ACC112 (cell line): ENCODE results near the gene SMYD2.

ENCODE experiments used
- H2AFZ ChIP-seq: fragments of 200-600 bp; sonication (generic); one replicate; pipeline ENCODE4 v1.6.0; 2017; ENCODE audit warnings: antibody characterized with exemption, low read length; ENCODE audit not compliant: unreplicated experiment
- H3K27ac ChIP-seq: fragments of 200-600 bp; sonication (generic); 2 replicates; pipeline ENCODE4 v1.5.1; 2014; ENCODE audit warnings: low read depth, mild to moderate bottlenecking, antibody characterized with exemption, low read length, moderate library complexity
- H3K27me3 ChIP-seq: fragments of 200-600 bp; sonication (generic); 2 replicates; pipeline ENCODE4 v1.6.1; 2014; ENCODE audit warnings: mild to moderate bottlenecking, antibody characterized with exemption, low read length, moderate library complexity, mixed read lengths; ENCODE audit not compliant: insufficient read depth
- H3K36me3 ChIP-seq: fragments of 200-600 bp; sonication (generic); 2 replicates; pipeline ENCODE4 v1.6.1; 2016; ENCODE audit warnings: mild to moderate bottlenecking, antibody characterized with exemption, low read length, moderate library complexity, mixed read lengths; ENCODE audit not compliant: insufficient read depth
- H3K4me1 ChIP-seq: fragments of 200-600 bp; sonication (generic); one replicate; pipeline ENCODE4 v1.6.1; 2016; ENCODE audit warnings: low read length, mixed read lengths; ENCODE audit not compliant: insufficient read depth, unreplicated experiment, control insufficient read depth
- H3K4me3 ChIP-seq: fragments of 200-600 bp; sonication (generic); 2 replicates; pipeline ENCODE4 v1.5.1; 2014; ENCODE audit warnings: mild to moderate bottlenecking, low read depth, low read length
- H3K79me2 ChIP-seq: fragments of 200-600 bp; sonication (generic); one replicate; pipeline ENCODE4 v1.6.0; 2016; ENCODE audit warnings: low read length; ENCODE audit not compliant: control insufficient read depth, unreplicated experiment, insufficient read depth

The SMYD2 gene

DNA sequence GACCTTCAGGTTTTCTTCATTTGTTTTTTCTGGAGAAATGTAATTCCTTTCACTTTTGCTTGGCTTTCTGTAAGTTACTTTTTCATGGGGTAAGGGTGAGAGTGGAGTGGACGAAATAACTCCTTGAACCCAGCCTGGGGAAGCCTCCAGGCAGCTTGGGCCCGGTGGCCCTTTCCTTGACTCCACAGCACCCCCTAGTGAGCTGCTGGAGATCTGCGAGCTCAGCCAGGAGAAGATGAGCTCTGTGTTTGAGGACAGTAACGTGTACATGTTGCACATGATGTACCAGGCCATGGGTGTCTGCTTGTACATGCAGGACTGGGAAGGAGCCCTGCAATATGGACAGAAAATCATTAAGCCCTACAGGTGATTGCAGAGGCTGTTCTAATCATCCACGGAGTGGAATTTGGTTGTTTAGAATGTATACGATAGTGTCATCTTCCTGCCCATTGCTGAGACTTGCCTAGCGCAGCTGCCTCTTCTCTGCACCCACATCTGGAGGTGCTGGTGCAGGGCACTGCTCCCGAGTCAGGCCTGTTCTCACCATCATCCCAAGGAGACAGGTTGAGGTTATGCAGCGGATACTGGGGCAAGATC is 51.0 kb downstream of the SMYD2 start:
- no peaks in the 10 kb centered on the region for H3K36me3 ChIP-seq
- H3K79me2 ChIP-seq = no peaks in the 10 kb centered on the region

DNA sequence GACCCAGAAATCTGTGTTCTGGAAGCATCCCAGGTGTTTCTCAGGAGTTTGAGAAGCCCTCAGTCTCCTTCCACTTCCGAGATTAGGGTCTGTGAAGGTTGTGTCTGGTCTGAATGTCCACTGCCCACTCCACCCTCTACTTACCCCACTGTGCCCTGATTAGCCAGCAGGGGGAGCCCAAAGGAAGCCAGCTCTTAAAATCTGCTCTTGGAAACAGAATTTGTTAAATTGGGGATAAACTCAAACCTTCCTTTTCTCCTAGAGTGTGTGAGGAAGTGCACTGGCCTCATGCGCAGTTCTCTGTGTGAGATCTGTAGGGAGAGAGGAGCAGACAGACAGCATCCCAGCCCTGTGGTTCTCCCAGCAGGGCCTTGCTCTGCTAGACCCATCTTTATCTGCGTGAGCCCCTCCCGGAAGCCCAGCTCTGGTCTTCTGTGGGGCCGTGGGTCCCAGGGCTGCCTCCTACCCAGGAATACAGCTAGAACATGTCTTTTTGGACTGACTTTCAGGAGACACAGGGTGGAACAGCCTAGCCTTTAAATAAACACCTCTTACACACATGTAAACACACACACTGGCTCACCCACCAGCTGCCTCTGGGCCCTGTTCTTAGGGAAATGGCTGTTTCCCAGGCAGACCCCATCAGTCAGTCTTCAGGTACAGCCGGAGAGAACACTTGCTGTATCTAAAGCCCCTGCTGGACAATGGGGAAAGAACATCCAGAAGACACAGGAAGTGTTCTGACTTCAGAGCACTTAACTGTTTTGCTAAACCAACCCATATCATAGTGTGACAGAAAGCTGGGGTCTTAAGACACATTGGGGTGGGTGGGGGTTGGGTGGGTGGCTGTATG is 52.2 kb downstream of the SMYD2 start:
- H3K36me3 ChIP-seq = no peaks in the 10 kb centered on the region
- no peak overlapping the region for H3K4me3 ChIP-seq
- no peaks in the 10 kb centered on the region for H3K4me1 ChIP-seq
- H3K27me3 ChIP-seq = no peaks in the 10 kb centered on the region
- no peaks in the 10 kb centered on the region for H3K79me2 ChIP-seq
- H2AFZ ChIP-seq = no peak overlapping the region
- H3K27ac ChIP-seq = no peak overlapping the region

More for the DNA sequence above, 51.0 kb downstream of the SMYD2 start:
- no peak overlapping the region for H3K27ac ChIP-seq
- no peak overlapping the region for H3K4me3 ChIP-seq
- H3K4me1 ChIP-seq = peaks cover 8% of the 10 kb centered on the region
- no peaks in the 10 kb centered on the region for H3K27me3 ChIP-seq
- H2AFZ ChIP-seq = no peak overlapping the region

DNA sequence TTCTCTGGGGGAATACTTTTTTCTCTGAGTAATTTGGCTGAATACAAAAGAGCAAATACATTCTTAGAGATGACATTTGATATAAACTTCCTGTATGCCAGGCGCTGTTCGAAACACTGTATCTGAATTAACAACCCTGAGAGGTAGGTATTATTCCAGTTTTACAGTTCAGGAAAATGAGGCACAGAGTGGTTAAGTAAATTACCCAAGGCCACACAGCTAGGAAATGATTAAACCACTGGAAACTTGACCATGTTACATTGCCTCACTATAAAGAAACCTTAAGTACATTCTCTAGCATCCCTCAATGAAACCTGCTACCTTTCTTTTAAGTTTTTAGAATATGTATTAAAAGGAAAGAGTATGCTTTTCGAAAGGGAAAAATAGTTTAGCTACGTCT is 54.6 kb downstream of the SMYD2 start:
- no peak overlapping the region for H2AFZ ChIP-seq
- no peak overlapping the region for H3K27ac ChIP-seq
- no peaks in the 10 kb centered on the region for H3K4me1 ChIP-seq
- H3K79me2 ChIP-seq = no peaks in the 10 kb centered on the region
- H3K4me3 ChIP-seq = no peak overlapping the region
- H3K36me3 ChIP-seq = no peaks in the 10 kb centered on the region
- no peaks in the 10 kb centered on the region for H3K27me3 ChIP-seq

DNA sequence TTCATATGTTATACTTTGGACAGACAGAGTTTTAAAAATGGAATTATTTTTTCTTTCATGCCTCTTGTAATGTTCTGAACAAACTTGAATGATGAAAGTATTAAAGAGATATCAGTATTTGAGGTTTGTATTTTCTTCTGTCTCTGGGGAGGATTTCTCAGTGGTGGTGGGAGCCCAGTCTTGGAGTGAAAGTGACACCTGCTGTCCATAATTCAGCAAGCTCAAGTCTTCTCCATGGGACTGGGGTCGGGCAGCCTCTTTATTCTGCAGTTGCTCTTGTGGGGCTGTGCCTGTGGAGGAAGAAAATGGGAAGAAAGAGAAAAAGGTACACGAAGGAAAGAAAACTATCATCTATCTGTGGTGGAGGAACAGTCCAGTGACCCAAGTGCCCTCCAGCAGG is 56.1 kb downstream of the SMYD2 start:
- no peaks in the 10 kb centered on the region for H3K79me2 ChIP-seq
- no peak overlapping the region for H2AFZ ChIP-seq
- H3K27ac ChIP-seq = peak overlapping the region; percentile 24; the same call in 1 of the 2 replicates
- H3K4me3 ChIP-seq = no peak overlapping the region
- H3K36me3 ChIP-seq = no peaks in the 10 kb centered on the region
- no peaks in the 10 kb centered on the region for H3K4me1 ChIP-seq
- H3K27me3 ChIP-seq = no peaks in the 10 kb centered on the region

DNA sequence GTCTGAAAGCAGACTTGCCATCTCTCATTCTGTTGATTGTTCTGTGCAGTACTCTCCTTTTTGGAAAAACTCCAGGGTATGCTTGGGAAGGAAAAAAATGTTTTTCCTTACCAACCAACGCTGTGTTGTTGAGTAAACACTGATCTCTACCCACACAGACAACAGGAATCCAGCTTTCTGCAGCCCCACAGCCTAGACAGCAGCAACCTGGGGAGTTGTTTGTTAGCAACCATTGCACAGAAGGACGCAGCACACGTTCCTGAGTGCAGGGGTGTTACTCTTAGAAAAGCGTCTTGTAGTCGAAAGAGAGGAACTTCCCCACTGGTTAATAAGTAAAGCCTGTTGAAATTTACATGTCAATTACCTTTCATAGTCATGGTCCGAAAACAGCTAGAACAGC is 56.6 kb downstream of the SMYD2 start:
- H3K36me3 ChIP-seq = no peaks in the 10 kb centered on the region
- no peaks in the 10 kb centered on the region for H3K4me1 ChIP-seq
- H2AFZ ChIP-seq = no peak overlapping the region
- H3K4me3 ChIP-seq = no peak overlapping the region
- peak overlapping the region; percentile 24; the same call in 1 of the 2 replicates for H3K27ac ChIP-seq
- H3K79me2 ChIP-seq = no peaks in the 10 kb centered on the region
- no peaks in the 10 kb centered on the region for H3K27me3 ChIP-seq

DNA sequence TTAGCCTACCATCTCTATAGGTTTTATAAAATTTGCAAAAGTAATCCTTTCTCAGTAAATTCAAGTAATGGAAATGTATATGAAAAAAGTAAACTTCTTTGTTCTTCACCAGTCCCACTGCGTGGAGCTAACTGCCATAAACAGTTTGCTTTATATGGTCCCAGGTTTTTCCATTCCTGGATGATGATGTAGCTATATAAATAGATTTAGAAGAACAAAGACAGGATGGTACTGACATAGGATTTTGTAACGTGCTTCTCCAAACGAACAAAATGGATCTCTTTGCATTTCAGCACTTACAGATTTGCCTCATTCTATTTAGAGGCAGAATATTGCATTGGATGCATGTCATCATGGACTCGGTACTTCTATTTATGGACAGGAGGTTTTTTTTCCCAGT is 57.3 kb downstream of the SMYD2 start:
- Histone ChIP-seq H3K27me3 (no peaks in the 10 kb centered on the region), H3K36me3 (no peaks in the 10 kb centered on the region), H3K4me3 (no peak overlapping the region), H3K27ac (no peak overlapping the region; the same call in 1 of the 2 replicates), H2AFZ (no peak overlapping the region), H3K4me1 (no peaks in the 10 kb centered on the region), H3K79me2 (no peaks in the 10 kb centered on the region)

DNA sequence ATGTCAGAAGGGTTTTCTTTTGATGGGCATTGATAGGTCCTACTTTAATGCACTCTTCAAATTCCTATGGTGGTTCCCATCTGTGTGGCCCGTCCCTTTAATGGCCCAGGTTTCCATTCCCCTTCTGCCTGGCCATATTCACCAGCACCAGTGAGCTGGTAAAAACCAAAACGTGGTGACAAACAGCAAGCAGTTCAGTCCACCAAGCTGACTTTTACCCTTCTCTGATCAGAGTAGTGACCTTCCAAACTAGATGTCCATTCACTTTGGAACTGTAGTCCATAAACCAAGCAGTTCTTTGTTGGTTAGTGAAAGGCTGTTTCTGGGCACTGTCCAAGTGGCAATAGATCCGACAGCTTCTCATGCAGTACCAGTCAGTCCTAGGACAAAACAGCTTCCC is 60.5 kb downstream of the SMYD2 start:
- Histone ChIP-seq H3K36me3 (peaks cover 20% of the 10 kb centered on the region), H2AFZ (no peak overlapping the region), H3K27ac (no peak overlapping the region), H3K79me2 (no peaks in the 10 kb centered on the region), H3K4me3 (no peak overlapping the region), H3K27me3 (no peaks in the 10 kb centered on the region), H3K4me1 (no peaks in the 10 kb centered on the region)

DNA sequence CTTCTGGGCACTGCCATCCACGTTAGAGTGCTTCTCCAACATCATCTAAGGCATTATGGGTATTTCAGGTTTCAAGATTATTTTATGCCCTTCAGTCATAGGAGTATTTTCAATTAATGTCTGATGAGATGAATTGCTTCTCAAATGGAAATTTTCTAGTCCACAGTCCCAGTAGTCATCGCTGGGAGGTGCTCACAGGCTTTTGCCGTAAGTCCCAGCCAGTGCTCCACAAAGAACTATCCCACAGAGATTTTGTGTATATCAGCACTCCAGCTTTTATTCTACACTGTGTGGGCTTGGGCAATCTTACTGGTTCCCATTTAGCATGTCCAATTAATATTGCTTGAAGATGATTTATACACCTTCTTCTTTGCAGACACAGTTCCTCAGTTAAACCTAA is 61.0 kb downstream of the SMYD2 start:
- Histone ChIP-seq H3K79me2 (no peaks in the 10 kb centered on the region), H3K4me3 (no peak overlapping the region), H3K36me3 (peaks cover 21% of the 10 kb centered on the region), H3K27me3 (no peaks in the 10 kb centered on the region), H3K27ac (no peak overlapping the region), H3K4me1 (no peaks in the 10 kb centered on the region), H2AFZ (no peak overlapping the region)

DNA sequence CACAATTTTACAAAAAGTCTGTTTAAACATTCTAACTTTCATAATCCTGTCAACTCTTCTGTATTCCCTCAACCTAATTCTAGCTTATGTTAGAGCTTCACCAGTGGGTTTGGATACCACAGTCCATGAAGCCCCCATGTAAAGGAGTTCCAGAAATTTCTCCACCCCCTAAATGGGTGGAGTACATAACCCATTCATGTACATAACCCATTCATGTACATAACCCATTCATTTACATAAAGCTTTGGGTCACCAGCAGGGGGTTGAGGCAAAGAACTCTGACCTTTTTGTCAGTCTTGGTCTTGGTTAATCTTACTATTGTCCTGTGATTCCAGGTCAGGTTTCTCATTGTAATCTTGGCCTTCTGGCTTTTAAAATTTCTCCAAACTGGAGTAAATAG is 61.6 kb downstream of the SMYD2 start:
- no peak overlapping the region for H2AFZ ChIP-seq
- H3K79me2 ChIP-seq = no peaks in the 10 kb centered on the region
- H3K27ac ChIP-seq = no peak overlapping the region
- H3K4me1 ChIP-seq = no peaks in the 10 kb centered on the region
- no peaks in the 10 kb centered on the region for H3K27me3 ChIP-seq
- peaks cover 27% of the 10 kb centered on the region for H3K36me3 ChIP-seq
- no peak overlapping the region for H3K4me3 ChIP-seq

DNA sequence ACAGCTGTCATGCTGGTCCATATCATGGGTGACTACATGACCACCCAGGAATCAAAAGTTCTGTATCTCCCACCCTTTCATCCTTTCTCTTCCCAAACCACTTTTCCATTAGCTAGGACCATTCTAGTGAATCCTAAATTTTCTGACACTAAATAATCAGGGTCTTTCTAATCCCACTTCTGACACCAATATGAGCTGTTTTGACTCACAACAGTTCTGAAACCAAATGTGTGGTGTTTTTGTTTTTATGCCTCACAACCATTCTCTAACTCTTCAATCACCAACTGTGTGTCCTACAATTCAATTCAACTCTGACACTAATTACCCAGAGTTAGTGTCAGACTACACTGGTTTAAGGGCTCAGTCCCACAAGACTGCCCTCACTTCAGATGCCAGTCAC is 63.9 kb downstream of the SMYD2 start:
- no peak overlapping the region for H3K4me3 ChIP-seq
- H3K27me3 ChIP-seq = no peaks in the 10 kb centered on the region
- H3K79me2 ChIP-seq = no peaks in the 10 kb centered on the region
- no peak overlapping the region for H3K27ac ChIP-seq
- no peak overlapping the region for H2AFZ ChIP-seq
- no peaks in the 10 kb centered on the region for H3K4me1 ChIP-seq
- H3K36me3 ChIP-seq = peaks cover 37% of the 10 kb centered on the region

DNA sequence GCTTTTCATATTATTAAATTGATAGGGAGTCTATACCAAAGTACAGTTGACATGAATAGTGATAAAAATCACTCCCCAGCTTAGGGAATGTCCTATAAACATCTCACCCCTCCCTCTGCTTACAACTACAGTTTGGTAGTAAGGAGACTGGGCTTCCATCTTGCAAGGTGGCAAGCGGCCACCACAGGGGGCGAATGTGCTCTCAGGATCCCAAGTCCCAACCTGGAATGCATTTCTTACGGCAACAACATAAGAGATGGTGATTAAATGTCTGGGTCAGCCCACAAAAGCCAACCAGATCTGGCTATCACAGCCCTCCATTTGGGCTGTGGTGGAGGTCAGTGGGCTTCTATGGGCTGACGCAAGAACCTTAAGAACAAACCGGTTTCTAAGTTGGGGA is 68.0 kb downstream of the SMYD2 start:
- Histone ChIP-seq H3K4me3 (no peak overlapping the region), H3K36me3 (peaks cover 51% of the 10 kb centered on the region), H3K27ac (no peak overlapping the region), H3K4me1 (peaks cover 8% of the 10 kb centered on the region), H2AFZ (no peak overlapping the region), H3K79me2 (no peaks in the 10 kb centered on the region), H3K27me3 (no peaks in the 10 kb centered on the region)
